Endothelial cell (in vitro differentiated cells): ENCODE data around the gene ADD1. TPM values are rescaled to one million over a fixed set of nuclear protein-coding genes. Genes with fewer than 3 reads are reported as not detected.

Experiments
- DNase-seq: peaks from one replicate; pipeline ENCODE4 v3.0.0; 2021; ENCODE audit warnings: low spot score
- H3K27ac Mint-ChIP-seq: one replicate; pipeline ENCODE4 v1.8.0; 2021; ENCODE audit warnings: mixed read lengths, inconsistent platforms; ENCODE audit not compliant: unreplicated experiment
- H3K27me3 Mint-ChIP-seq: one replicate; pipeline ENCODE4 v1.8.0; 2021; ENCODE audit warnings: mild to moderate bottlenecking, moderate library complexity, mixed read lengths, inconsistent platforms; ENCODE audit not compliant: unreplicated experiment
- H3K36me3 Mint-ChIP-seq: one replicate; pipeline ENCODE4 v1.8.0; 2021; ENCODE audit warnings: mild to moderate bottlenecking, low read depth, mixed read lengths, inconsistent platforms; ENCODE audit not compliant: unreplicated experiment
- H3K4me1 Mint-ChIP-seq: one replicate; pipeline ENCODE4 v1.8.0; 2021; ENCODE audit warnings: mild to moderate bottlenecking, mixed read lengths, inconsistent platforms; ENCODE audit not compliant: unreplicated experiment
- H3K4me3 Mint-ChIP-seq: one replicate; pipeline ENCODE4 v1.8.0; 2021; ENCODE audit warnings: mild to moderate bottlenecking, mixed read lengths, inconsistent platforms; ENCODE audit not compliant: unreplicated experiment
- H3K9me3 Mint-ChIP-seq: one replicate; pipeline ENCODE4 v1.8.0; 2021; ENCODE audit warnings: mixed read lengths, inconsistent platforms; ENCODE audit not compliant: unreplicated experiment
- total RNA-seq: library from RNA; stranded (reverse); fragmentation: NEBNext Ultra II Directional; extraction: Animal tissue kit (Norgen Biotek cat#: 25700); gene quantifications from one replicate; pipeline ENCODE4 v1.2.1, GENCODE V29; 2021; ENCODE audit not compliant: unreplicated experiment
- TF ChIP-seq, protein P1 (sequence below): fragments of 200-600 bp; sonication (generic); IDR thresholded peaks from one replicate; pipeline ENCODE4 v1.5.0; 2021; ENCODE audit warnings: antibody characterized with exemption; ENCODE audit not compliant: unreplicated experiment

ADD1 gene
- total RNA-seq, 1 donor from 2014 or later = 337 TPM

DNA sequence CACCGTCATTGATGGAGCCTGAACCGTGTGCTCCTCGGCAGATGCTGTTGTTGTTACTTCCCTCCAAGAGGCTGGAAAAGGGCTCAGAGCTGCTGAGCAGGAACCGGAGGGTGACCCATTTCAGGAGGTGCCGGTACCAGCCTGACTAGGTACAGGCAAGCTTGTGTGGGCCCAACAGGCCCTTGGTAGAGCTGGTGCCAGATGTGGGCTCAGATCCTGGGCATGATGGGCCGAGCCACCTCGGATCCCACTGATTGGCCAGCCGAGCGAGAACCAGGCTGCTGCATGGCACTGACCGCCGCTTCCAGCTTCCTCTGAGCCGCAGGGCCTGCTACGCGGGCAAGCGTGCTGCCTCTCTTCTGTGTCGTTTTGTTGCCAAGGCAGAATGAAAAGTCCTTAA, 85.8 kb downstream of the ADD1 start:
- no peak for DNase-seq
- Mint-ChIP-seq H3K36me3 (peaks cover 37% of the 10 kb centered on the region), H3K9me3 (no peaks in the 10 kb centered on the region), H3K27me3 (peaks cover 26% of the 10 kb centered on the region), H3K4me3 (no peak overlapping the region), H3K4me1 (peaks cover 11% of the 10 kb centered on the region), H3K27ac (no peak overlapping the region)
- TF ChIP-seq, protein P1, sequence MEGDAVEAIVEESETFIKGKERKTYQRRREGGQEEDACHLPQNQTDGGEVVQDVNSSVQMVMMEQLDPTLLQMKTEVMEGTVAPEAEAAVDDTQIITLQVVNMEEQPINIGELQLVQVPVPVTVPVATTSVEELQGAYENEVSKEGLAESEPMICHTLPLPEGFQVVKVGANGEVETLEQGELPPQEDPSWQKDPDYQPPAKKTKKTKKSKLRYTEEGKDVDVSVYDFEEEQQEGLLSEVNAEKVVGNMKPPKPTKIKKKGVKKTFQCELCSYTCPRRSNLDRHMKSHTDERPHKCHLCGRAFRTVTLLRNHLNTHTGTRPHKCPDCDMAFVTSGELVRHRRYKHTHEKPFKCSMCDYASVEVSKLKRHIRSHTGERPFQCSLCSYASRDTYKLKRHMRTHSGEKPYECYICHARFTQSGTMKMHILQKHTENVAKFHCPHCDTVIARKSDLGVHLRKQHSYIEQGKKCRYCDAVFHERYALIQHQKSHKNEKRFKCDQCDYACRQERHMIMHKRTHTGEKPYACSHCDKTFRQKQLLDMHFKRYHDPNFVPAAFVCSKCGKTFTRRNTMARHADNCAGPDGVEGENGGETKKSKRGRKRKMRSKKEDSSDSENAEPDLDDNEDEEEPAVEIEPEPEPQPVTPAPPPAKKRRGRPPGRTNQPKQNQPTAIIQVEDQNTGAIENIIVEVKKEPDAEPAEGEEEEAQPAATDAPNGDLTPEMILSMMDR = no peak

DNA sequence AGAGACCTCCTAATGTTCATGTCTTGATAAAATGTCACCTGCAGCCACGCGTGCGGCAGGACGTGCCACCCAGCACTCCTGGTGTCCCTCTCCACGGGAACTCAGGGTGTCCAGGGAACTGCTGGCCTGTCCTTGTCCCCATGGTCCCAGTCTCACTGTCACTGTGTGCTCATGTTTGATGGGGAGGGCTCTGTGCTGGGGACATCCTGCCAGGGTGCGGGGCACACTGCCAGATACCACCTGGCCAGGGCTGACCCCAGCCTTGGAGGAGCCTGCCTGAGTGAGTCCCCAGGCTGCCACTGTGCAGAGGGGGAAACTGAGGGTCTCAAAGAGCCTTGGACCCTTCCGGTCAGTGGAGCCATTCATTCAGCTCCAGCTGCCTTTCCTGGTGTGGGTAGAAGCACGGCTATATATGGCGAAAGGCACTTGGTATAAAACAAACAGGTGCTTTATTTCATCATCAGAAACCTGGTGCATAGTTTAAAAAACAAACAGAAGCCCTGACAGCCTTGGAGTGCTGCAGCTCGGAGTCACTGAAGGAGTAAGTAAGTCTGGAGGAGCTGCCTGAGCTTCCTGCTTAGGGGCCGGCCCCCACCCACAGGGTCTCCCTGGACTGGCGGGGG, 86.6 kb downstream of the ADD1 start:
- H3K36me3 Mint-ChIP-seq = peaks cover 30% of the 10 kb centered on the region
- peaks cover 11% of the 10 kb centered on the region for H3K4me1 Mint-ChIP-seq
- no peak overlapping the region for H3K27ac Mint-ChIP-seq
- peaks cover 26% of the 10 kb centered on the region for H3K27me3 Mint-ChIP-seq
- H3K9me3 Mint-ChIP-seq = no peaks in the 10 kb centered on the region
- TF ChIP-seq, protein P1 = no peak
- DNase-seq = no peak
- H3K4me3 Mint-ChIP-seq = no peak overlapping the region

DNA sequence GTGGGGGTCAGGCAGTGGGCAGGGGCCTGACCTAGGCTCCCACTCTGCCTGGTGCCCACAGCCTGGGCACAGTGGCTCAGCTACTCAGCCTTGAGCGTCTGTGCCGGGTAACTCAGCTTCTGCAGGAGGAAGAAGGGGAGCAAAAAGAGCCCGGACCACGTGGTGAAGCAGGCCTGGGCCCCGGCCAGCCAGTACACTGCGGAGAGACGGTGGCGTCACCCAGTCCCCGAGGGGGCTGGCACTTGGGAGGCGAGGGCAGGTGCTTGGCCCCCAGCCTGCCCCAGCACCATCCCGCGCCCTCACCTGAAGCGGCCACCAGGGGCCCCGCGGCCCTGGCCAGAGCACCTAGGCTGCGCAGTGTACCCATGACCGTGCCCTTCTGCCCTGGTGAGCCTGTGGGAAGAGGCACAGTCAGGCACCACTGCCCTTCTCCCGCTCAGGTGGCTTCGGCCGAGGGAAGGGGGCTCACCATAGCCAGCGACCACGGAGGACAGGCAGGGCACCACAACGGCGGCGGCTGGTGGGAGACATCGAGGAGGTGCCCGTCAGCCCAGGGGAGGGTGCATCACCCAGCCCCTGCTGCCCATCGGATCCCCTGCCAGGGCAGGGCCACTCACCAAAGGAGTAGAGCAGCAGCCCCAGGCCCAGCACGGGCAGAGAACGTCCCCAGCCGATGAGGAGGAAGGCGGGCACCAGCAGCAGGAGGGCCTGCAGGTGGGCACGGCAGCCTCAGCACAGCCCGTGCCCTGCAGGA, 87.3 kb downstream of the ADD1 start:
- H3K27ac Mint-ChIP-seq = no peak overlapping the region
- H3K9me3 Mint-ChIP-seq = no peaks in the 10 kb centered on the region
- TF ChIP-seq, protein P1 = peak; percentile 38
- DNase-seq = peak; percentile 22
- peaks cover 30% of the 10 kb centered on the region for H3K36me3 Mint-ChIP-seq
- peaks cover 15% of the 10 kb centered on the region for H3K4me1 Mint-ChIP-seq
- H3K4me3 Mint-ChIP-seq = no peak overlapping the region
- peaks cover 26% of the 10 kb centered on the region for H3K27me3 Mint-ChIP-seq

DNA sequence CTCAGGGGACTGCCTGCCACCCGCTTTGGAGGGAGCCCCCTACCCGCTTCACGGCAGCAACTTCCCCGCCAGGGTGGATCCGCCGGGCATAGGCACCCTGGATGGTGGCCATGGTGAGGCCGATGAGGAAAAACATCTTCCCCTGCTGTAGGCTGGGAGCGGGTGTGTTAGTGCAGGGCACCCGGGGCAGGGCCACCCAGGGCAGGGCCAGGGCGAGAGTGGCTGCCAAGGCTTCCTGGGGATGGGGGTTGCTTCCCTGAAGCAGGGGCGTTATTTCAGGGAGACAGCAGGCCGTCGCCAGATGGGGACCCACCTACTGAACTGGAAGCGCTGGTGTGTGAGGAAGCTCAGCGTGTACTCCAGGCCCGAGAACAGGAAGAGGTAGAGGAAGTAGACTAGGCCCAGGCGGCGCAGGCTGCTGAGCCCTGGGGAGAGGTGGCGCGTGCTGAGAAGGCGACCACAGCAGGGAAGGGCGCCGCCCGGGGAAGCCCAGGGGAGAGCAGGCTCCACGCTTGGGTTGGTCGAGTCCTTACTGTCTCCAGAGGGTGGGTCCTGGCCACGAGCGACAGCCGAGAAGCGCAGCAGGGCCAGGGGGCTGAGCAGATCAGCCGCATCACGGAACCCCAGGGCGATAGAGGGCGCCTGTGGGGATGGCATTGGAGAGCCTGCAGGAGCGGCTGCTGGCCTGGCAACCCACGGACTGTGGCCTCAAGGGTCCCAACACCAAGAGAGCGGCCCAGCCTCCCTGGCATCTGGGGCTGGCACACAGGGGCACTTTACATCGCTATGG, 88.1 kb downstream of the ADD1 start:
- H3K4me1 Mint-ChIP-seq = peaks cover 15% of the 10 kb centered on the region
- H3K27me3 Mint-ChIP-seq = peaks cover 26% of the 10 kb centered on the region
- TF ChIP-seq, protein P1 = no peak
- no peaks in the 10 kb centered on the region for H3K9me3 Mint-ChIP-seq
- H3K27ac Mint-ChIP-seq = peak overlapping the region; percentile 36
- DNase-seq = peak; percentile 45
- peak overlapping the region; percentile 65 for H3K4me3 Mint-ChIP-seq
- peaks cover 26% of the 10 kb centered on the region for H3K36me3 Mint-ChIP-seq
